ENCODE results near the gene DHRS9. TPM values are rescaled to one million over a fixed set of nuclear protein-coding genes. Genes with fewer than 3 reads are reported as not detected.
"Not testable (repeated sequence)": the region's sequence is repeated elsewhere in the genome, so short reads cannot be mapped to it uniquely, and the experiment has no call there.

Gene DHRS9
- total RNA-seq, 1 experiment from 2014 or later, result not detected

DNA sequence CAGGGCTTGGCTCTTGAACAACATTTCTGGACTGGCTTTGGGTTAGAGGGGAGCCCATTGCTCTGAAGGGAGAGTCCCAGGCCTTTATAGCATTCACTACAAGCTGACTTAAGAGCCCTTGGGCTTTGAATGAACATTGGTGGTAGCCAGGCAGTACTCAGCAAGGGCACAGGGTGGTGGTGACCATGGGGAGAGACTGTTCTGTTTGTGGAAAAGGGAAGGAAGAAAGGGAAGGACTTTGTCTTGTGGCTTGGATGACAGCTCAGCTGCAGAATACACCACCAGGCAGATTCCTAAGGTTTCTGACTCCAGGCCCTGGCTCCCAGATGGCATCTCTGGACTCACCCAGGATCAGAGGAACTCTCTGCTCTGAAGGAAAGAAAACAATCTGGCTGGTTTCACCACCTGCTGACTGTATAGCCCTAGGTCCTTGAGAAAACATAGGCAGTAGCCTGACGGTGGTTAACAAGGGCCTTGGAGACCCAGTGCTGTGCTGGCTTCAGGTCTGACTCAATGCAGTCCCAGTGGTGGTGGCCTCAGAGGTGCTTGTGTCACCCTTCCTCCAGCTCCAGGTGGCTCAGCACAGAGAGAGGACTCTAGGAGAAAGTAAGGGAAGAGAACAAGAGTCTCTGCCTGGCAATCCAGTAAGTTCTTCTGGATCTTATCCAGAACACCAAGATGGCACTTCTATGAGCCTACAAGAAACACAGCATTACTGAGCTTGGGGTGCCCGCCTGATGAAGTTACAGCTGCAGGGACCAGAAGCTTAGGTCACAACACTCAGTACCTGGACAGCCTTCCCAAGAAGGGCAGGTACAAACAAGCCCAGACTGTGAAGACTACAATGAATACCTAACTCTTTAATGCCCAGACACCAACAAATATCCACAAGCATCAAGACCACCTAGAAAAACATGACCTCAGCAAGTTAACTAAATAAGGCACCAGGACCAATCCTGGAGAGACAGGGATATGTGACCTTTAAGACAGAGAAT is 21.8 kb upstream of the DHRS9 start:
- H3K4me1 ChIP-seq, result no peaks in the 10 kb centered on the region

DNA sequence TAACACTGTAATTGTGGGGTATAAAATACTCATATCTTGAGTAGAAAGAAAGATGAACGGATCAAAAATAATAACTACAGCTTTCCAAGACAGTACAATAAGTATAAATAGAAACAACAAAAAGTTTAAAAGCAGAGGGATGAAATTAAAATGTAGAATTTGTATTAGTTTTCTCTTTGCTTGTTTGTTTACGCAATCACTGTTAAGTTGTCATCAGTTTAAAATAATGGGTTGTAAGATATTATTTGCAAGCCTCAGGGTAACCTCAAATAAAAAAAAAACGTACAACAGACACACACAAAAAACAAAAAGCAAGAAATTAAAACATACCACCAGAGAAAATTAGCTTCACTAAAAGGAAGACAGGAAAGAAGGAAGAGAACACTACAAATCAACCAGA is 20.2 kb upstream of the DHRS9 start:
- no peak for DNase-seq
- no peaks in the 10 kb centered on the region for H3K9me3 ChIP-seq (replicated peaks)
- H3K36me3 ChIP-seq, result no peaks in the 10 kb centered on the region
- H3K27me3 ChIP-seq, result no peaks in the 10 kb centered on the region
- no peaks in the 10 kb centered on the region for H3K4me1 ChIP-seq
- H3K27ac ChIP-seq, result no peak overlapping the region
- H3K4me3 ChIP-seq, result no peak overlapping the region

More for the DNA sequence above, 21.8 kb upstream of the DHRS9 start:
- no peak overlapping the region for H3K4me3 ChIP-seq
- no peak for DNase-seq
- no peak overlapping the region for H3K27ac ChIP-seq
- no peaks in the 10 kb centered on the region for H3K36me3 ChIP-seq
- H3K9me3 ChIP-seq (replicated peaks), result no peaks in the 10 kb centered on the region; the same call in 1 of the 2 replicates
- H3K27me3 ChIP-seq, result no peaks in the 10 kb centered on the region

- H3K27me3 ChIP-seq, result no peaks in the 10 kb centered on the region
- no peak overlapping the region for H3K27ac ChIP-seq
- no peak overlapping the region for H3K4me3 ChIP-seq
- H3K4me1 ChIP-seq, result no peaks in the 10 kb centered on the region
- peaks cover 9% of the 10 kb centered on the region; the same call in 1 of the 2 replicates for H3K9me3 ChIP-seq (replicated peaks)
- H3K36me3 ChIP-seq, result no peaks in the 10 kb centered on the region
- DNase-seq, result no peak
These were observed 18.7 kb upstream of the DHRS9 start for GRCh38 chr2:169050476-169051240.

- not testable (repeated sequence) for H3K4me1 ChIP-seq; H3K4me3 ChIP-seq; H3K27me3 ChIP-seq; H3K36me3 ChIP-seq; H3K9me3 ChIP-seq (replicated peaks); H3K27ac ChIP-seq; DNase-seq
These were observed 14.8 kb upstream of the DHRS9 start for GRCh38 chr2:169054575-169054974.

DNA sequence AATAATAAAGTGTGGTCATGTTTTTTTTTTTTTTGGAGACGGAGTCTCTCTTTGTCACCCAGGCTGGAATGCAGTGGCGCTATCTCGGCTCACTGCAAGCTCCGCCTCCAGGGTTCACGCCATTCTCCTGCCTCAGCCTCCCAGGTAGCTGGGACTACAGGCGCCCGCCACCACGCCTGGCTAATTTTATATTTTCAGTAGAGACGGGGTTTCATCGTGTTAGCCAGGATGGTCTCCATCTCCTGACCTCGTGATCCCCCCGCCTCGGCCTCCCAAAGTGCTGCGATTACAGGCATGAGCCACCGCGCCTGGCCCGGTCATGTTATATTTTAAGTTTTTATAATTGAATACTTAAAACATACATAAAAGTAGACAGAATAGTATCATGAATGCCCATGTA is 5.2 kb upstream of the DHRS9 start:
- DNase-seq; H3K9me3 ChIP-seq (replicated peaks); H3K36me3 ChIP-seq; H3K4me3 ChIP-seq; H3K27ac ChIP-seq; H3K4me1 ChIP-seq; H3K27me3 ChIP-seq: not testable (repeated sequence)

- Histone ChIP-seq H3K27ac (no peak overlapping the region), H3K4me3 (no peak overlapping the region), H3K9me3 (replicated peaks) (no peaks in the 10 kb centered on the region), H3K4me1 (no peaks in the 10 kb centered on the region), H3K36me3 (no peaks in the 10 kb centered on the region), H3K27me3 (no peaks in the 10 kb centered on the region)
- no peak for DNase-seq
These were observed 3.9 kb upstream of the DHRS9 start for GRCh38 chr2:169065422-169065821.

DNA sequence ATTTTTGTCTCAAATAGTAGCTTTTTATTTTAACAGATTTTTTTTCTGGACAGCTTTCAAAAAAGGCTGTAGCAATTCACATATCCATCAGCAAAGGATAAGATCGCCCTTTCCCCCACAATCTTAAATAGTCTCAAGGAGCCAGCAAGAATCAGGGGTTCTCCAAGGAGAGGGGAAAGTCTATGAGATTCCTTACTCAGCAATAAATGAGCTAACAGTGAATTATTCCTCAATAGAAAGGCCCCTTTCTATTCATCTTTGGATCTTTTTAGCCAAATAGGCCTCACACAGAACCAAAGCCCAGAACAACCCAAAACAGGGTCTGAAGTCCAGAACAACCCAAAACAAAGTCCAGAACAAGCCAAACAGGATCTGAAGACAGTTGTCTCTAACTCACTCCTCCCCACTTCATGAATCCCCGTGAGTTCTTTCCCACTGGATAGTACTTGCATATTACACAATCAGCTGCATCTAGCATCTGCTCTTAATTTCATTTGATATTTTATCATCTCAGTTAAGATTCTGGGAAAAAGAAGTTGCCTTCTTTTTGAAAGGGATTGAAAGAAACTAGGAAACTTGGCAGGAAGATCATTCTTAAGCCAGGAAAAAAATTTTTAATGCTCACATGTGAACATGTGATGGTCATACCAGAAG is 3.4 kb upstream of the DHRS9 start:
- Histone ChIP-seq H3K27ac (no peak overlapping the region), H3K9me3 (replicated peaks) (no peaks in the 10 kb centered on the region), H3K4me1 (no peaks in the 10 kb centered on the region), H3K27me3 (no peaks in the 10 kb centered on the region), H3K36me3 (no peaks in the 10 kb centered on the region), H3K4me3 (no peak overlapping the region)
- DNase-seq, result no peak

GRCh38 chr2:169066897-169067296 is 2.5 kb upstream of the DHRS9 start:
- Histone ChIP-seq H3K9me3 (replicated peaks) (no peaks in the 10 kb centered on the region), H3K4me3 (no peak overlapping the region), H3K27ac (no peak overlapping the region), H3K36me3 (no peaks in the 10 kb centered on the region), H3K4me1 (no peaks in the 10 kb centered on the region), H3K27me3 (no peaks in the 10 kb centered on the region; the same call in 1 of the 2 replicates)
- no peak for DNase-seq

- H3K4me1 ChIP-seq, result no peaks in the 10 kb centered on the region
- no peak overlapping the region for H3K27ac ChIP-seq
- H3K36me3 ChIP-seq, result no peaks in the 10 kb centered on the region
- no peaks in the 10 kb centered on the region for H3K9me3 ChIP-seq (replicated peaks)
- H3K27me3 ChIP-seq, result no peaks in the 10 kb centered on the region; the same call in 1 of the 2 replicates
- DNase-seq, result no peak
- no peak overlapping the region for H3K4me3 ChIP-seq
These were observed 470 bp downstream of the DHRS9 start for GRCh38 chr2:169069833-169070232.

DNA sequence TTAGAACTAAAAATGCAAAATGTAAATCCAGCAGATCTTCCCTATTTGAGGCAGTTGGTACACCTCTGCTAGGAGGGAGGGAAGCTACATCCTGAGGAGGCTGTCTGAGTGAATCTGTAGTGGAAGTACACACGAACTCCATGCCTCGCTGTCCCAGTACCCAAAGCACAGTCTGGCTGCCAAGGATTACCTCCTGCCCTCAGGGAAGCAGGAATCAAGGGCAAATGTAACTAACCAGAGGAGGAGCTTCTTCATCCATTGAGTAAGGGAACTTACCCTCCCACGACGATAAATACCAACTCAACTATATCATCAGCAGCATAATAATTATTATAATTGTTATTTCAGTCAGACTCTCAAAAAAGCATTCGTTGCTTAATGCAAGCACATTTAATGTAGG is 2.1 kb downstream of the DHRS9 start:
- Histone ChIP-seq H3K36me3 (no peaks in the 10 kb centered on the region), H3K27ac (no peak overlapping the region), H3K4me3 (no peak overlapping the region), H3K4me1 (no peaks in the 10 kb centered on the region), H3K27me3 (no peaks in the 10 kb centered on the region; the same call in 1 of the 2 replicates), H3K9me3 (replicated peaks) (no peaks in the 10 kb centered on the region)
- DNase-seq, result no peak

GRCh38 chr2:169072163-169072925 is 3.0 kb downstream of the DHRS9 start:
- Histone ChIP-seq H3K4me3 (no peak overlapping the region), H3K4me1 (no peaks in the 10 kb centered on the region), H3K36me3 (no peaks in the 10 kb centered on the region), H3K27ac (no peak overlapping the region), H3K27me3 (no peaks in the 10 kb centered on the region; the same call in 1 of the 2 replicates), H3K9me3 (replicated peaks) (no peaks in the 10 kb centered on the region)
- no peak for DNase-seq

- H3K4me3 ChIP-seq, result no peak overlapping the region
- no peak for DNase-seq
- no peak overlapping the region for H3K27ac ChIP-seq
- H3K27me3 ChIP-seq, result no peaks in the 10 kb centered on the region; the same call in 1 of the 2 replicates
- no peaks in the 10 kb centered on the region for H3K9me3 ChIP-seq (replicated peaks)
- H3K4me1 ChIP-seq, result no peaks in the 10 kb centered on the region
- no peaks in the 10 kb centered on the region for H3K36me3 ChIP-seq
These were observed 4.0 kb downstream of the DHRS9 start for GRCh38 chr2:169073211-169073962.

DNA sequence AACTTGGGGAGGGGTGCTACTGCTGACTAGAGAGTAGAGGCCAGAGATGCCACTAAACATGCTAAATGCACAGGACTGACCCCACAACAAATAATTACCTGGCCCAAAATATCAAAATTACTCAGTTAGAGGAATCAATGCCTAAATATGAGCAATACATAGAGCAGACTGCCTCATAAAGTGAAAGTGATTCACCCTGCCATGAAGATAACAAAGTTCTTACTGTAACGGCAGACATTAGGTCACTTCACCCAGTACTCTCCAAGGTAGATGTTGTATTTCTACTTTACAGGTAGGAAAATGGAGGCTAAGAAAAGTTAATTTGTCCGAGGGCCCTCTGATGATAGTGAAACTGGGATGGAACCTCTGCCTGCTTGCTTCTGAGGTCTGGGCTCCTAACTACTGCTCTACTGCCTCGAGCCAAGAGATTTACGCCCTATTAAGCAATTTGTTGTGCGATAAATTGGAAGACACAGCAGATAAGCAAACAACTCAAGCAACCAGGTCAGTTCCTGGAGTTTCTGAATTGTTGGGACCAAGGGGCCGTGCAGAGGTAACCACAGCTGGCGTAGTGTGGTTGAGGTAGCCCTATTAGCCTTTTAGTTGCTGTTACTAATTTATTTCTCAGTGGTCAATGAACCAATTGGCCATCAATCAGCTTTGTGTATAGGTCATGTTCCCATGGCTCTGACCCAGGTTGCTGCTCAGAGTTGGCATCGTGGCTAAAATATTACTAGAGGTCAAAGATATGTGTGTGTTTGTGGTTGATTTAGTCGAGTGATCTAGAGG is 4.8 kb downstream of the DHRS9 start:
- Histone ChIP-seq H3K4me1 (no peaks in the 10 kb centered on the region), H3K27ac (no peak overlapping the region), H3K9me3 (replicated peaks) (no peaks in the 10 kb centered on the region), H3K27me3 (no peaks in the 10 kb centered on the region; the same call in 1 of the 2 replicates), H3K36me3 (no peaks in the 10 kb centered on the region), H3K4me3 (no peak overlapping the region)
- no peak for DNase-seq
